Kidney (tissue), 14 donors: ENCODE results near the gene KCNJ2. TPM values are rescaled to one million over a fixed set of nuclear protein-coding genes. Genes with fewer than 3 reads are reported as not detected.

Experiments
- DNase-seq, 5 donors: peaks; one replicate each; pipeline ENCODE4 v3.0.0-alpha.2; 2013 to 2020
- FAIRE-seq: peaks from 2 replicates; lab custom pipeline; 2012; peaks lifted over from hg19 to GRCh38; lab: Jason Lieb, UNC
- H3K27ac ChIP-seq, 2 donors: one replicate each; pipeline ENCODE4 v1.7.0; 2013; ENCODE audit warnings: low read depth in 2 of 2, low read length in 2 of 2, inconsistent platforms in 1 of 2
- H3K27me3 ChIP-seq: one replicate; pipeline ENCODE4 v1.7.1; 2013; ENCODE audit warnings: low read length, inconsistent platforms; ENCODE audit not compliant: control insufficient read depth, insufficient read depth
- H3K36me3 ChIP-seq, 3 donors: one replicate each; pipeline versions ENCODE4 v1.7.0 to v1.7.1; 2013; ENCODE audit warnings: low read length in 3 of 3, control low read depth in 1 of 3, inconsistent platforms in 1 of 3; ENCODE audit not compliant: insufficient read depth in 3 of 3, control insufficient read depth in 2 of 3
- H3K4me1 ChIP-seq, 3 donors: one replicate each; pipeline versions ENCODE4 v1.7.0 to v1.7.1; 2013; ENCODE audit warnings: low read length in 3 of 3, inconsistent platforms in 1 of 3, low read depth in 1 of 3; ENCODE audit not compliant: control insufficient read depth in 2 of 3, insufficient read depth in 2 of 3
- H3K4me3 ChIP-seq, 3 donors: one replicate each; pipeline versions ENCODE4 v1.7.0 to v1.8.1; 2013; ENCODE audit warnings: low read length in 3 of 3, control low read depth in 1 of 3, inconsistent platforms in 1 of 3
- H3K9ac ChIP-seq, 3 donors: one replicate each; pipeline versions ENCODE4 v1.7.0 to v1.7.1; 2013; ENCODE audit warnings: low read length in 3 of 3, control low read depth in 1 of 3, inconsistent platforms in 1 of 3
- H3K9me3 ChIP-seq, 3 donors: one replicate each; pipeline versions ENCODE4 v1.7.0 to v1.7.1; 2013; ENCODE audit warnings: low read length in 3 of 3, control low read depth in 1 of 3, inconsistent platforms in 1 of 3; ENCODE audit not compliant: control insufficient read depth in 2 of 3, insufficient read depth in 1 of 3
- CTCF ChIP-seq: IDR thresholded peaks from 3 replicates; pipeline ENCODE4 v1.5.1; 2012; ENCODE audit warnings: mild to moderate bottlenecking, moderate library complexity, borderline replicate concordance; ENCODE audit not compliant: insufficient read depth; ENCODE audit errors: extremely low read depth
- intact Hi-C: fragments of 100-400 bp; cut with DNase I; formaldehyde crosslinking; loops from one replicate; pipeline ENCODE4 v1.11.1; 2022
- polyA plus RNA-seq: library from polyadenylated mRNA; stranded (reverse); fragments of 350-450 nt; fragmentation: Illumina TruSeq; extraction: RNeasy Lipid Tissue Mini Kit (QIAGEN cat#74804); gene quantifications from one replicate; pipeline ENCODE4 v1.2.3, GENCODE V29; 2014; ENCODE audit warnings: low read depth, low replicate concordance; ENCODE audit not compliant: insufficient read depth
- total RNA-seq: library from RNA; stranded (reverse); fragmentation: NEBNext Ultra II Directional; extraction: Animal tissue kit (Norgen Biotek cat#: 25700); gene quantifications from one replicate; pipeline ENCODE4 v1.2.1, GENCODE V29; 2021
- donor health status: control.
- donor health status: control.
- donor health status: control.
- donor health status: control.
- donor health status: control.
- donor health status: DM: yes; HTN: yes; CAD: no.
- donor health status: Normal renal cell carcinoma (clear cell type).

KCNJ2 gene
- total and polyA plus RNA-seq, 2 donors from 2014 or later = 0.71 to 4.4 TPM

DNA sequence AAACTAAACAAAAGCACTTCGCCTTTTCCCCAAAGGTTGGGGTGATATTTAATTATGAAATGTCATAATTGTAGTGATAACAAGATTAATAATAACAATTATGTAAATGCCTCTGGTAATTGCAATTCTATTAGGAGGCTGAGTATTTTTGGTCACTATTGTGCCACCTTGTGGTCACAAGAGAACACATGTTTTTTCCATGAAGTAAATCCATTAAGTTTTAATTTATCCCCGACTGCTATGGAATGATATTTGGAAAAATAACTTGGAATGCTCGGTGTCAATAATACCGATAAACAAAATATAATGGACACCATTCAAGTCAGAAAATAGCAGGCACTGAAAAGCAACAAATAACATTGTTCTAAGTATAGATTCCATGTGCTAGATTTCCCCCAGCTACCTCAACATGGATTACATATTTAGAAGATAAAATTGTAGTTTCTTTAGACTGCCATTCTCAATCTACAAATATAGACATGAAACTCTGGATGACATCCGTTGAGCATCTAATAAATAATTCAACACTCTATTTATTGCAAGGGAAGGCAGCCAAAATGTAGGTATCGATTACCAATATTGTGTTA, 25.0 kb upstream of the KCNJ2 start:
- intact Hi-C loops = no loop called here

GRCh38 chr17:70153210-70153609, 16.1 kb upstream of the KCNJ2 start:
- no peak for TF ChIP-seq CTCF
- no peak overlapping the region for H3K27ac ChIP-seq
- DNase-seq (no peak), FAIRE-seq (no peak)
- H3K4me1 ChIP-seq = no peaks in the 10 kb centered on the region
- no peak overlapping the region for H3K9ac ChIP-seq
- H3K9me3 ChIP-seq = no peaks in the 10 kb centered on the region
- no peaks in the 10 kb centered on the region for H3K27me3 ChIP-seq
- H3K4me3 ChIP-seq = no peak overlapping the region
- intact Hi-C loops = no loop called here
- no peaks in the 10 kb centered on the region for H3K36me3 ChIP-seq

More for the DNA sequence above, 25.0 kb upstream of the KCNJ2 start:
- FAIRE-seq (peak; percentile 90), DNase-seq (peak in 2 of 5 donors; percentile 16 to 50)
- no peaks in the 10 kb centered on the region for H3K36me3 ChIP-seq
- H3K9me3 ChIP-seq = no peaks in the 10 kb centered on the region
- no peak overlapping the region for H3K27ac ChIP-seq
- TF ChIP-seq CTCF = peak; percentile 70
- H3K27me3 ChIP-seq = no peaks in the 10 kb centered on the region
- H3K4me3 ChIP-seq = no peak overlapping the region
- H3K9ac ChIP-seq = no peak overlapping the region
- no peaks in the 10 kb centered on the region for H3K4me1 ChIP-seq

DNA sequence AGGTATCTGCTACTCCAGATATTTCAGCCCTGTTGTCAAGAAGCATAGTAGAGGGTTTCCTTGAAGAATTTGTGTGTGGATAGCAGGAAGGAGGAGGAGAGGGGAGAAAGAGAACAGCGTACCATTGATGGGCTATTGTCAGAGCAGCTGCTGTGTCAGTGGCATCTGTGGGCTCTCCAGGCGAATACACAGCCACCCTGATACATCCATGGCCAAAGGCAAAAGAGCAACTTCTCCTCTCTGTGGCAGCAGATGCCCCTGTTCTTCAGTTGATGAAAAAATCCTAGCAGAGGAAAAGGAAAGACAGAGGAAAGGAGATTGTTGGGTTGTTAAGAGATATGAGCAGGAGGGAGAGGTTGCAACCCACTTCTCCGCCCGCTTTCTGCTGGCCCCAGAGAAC, 12.2 kb upstream of the KCNJ2 start:
- Histone ChIP-seq H3K4me1 (no peaks in the 10 kb centered on the region), H3K27ac (no peak overlapping the region), H3K36me3 (no peaks in the 10 kb centered on the region), H3K27me3 (no peaks in the 10 kb centered on the region), H3K9me3 (no peaks in the 10 kb centered on the region), H3K4me3 (no peak overlapping the region), H3K9ac (no peak overlapping the region)
- no peak for FAIRE-seq
- intact Hi-C loops = no loop called here
- TF ChIP-seq CTCF = no peak
- DNase-seq = no peak

DNA sequence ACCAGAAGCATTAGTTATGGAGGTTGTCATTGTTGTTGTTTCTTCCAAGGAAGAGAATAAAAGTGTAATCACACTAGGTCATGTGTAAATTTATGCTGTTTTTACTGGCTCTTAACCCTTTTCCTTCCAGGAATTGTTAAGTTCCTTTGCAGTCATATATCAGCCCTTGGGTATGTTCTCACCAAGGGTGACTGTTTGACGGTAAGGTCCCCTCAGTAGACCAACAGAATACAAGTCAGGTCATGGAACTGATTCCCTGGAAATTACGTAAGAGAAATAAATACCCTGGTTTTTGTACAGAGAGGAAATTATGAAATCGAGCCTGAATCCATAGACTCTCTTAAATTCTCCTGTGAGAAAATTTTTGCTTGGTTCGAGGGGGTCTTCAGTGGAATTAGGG, 11.2 kb upstream of the KCNJ2 start:
- DNase-seq = no peak
- FAIRE-seq = no peak
- Histone ChIP-seq H3K36me3 (no peaks in the 10 kb centered on the region), H3K9ac (no peak overlapping the region), H3K9me3 (no peaks in the 10 kb centered on the region), H3K4me3 (no peak overlapping the region), H3K27ac (no peak overlapping the region), H3K27me3 (no peaks in the 10 kb centered on the region), H3K4me1 (no peaks in the 10 kb centered on the region)
- intact Hi-C loops = no loop called here
- TF ChIP-seq CTCF = no peak
